HG03159 (cell line): Measurements from ENCODE around the gene PSMG3.
"Not testable (repeated sequence)": the region's sequence is repeated elsewhere in the genome, so short reads cannot be mapped to it uniquely, and the experiment has no call there.

Experiments
- ATAC-seq: cut with Tn5 transposase; IDR thresholded peaks from one replicate; pipeline ENCODE4 v1.9.1; 2021; ENCODE audit warnings: mild to moderate bottlenecking, moderate library complexity; ENCODE audit not compliant: unreplicated experiment

The PSMG3 gene

GRCh38 chr7:1597066-1597760 lies 27.4 kb upstream of the PSMG3 start:
- no peak for ATAC-seq

- no peak for ATAC-seq
Observed at GRCh38 chr7:1596181-1597043, 26.6 kb upstream of the PSMG3 start.

GRCh38 chr7:1595636-1596035 lies 25.8 kb upstream of the PSMG3 start:
- no peak for ATAC-seq

- no peak for ATAC-seq
Observed at GRCh38 chr7:1595027-1595426, 25.2 kb upstream of the PSMG3 start.

- no peak for ATAC-seq
Observed at GRCh38 chr7:1593904-1594421, 24.1 kb upstream of the PSMG3 start.

GRCh38 chr7:1593091-1593866 lies 23.4 kb upstream of the PSMG3 start:
- ATAC-seq: no peak

- ATAC-seq: no peak
Observed at GRCh38 chr7:1592299-1592871, 22.6 kb upstream of the PSMG3 start.

- no peak for ATAC-seq
Observed at GRCh38 chr7:1591876-1592275, 22.0 kb upstream of the PSMG3 start.

GRCh38 chr7:1591396-1591795 lies 21.6 kb upstream of the PSMG3 start:
- no peak for ATAC-seq

- ATAC-seq: no peak
Observed at GRCh38 chr7:1590887-1591286, 21.1 kb upstream of the PSMG3 start.

GRCh38 chr7:1590476-1590875 lies 20.6 kb upstream of the PSMG3 start:
- no peak for ATAC-seq

- ATAC-seq: no peak
Observed at GRCh38 chr7:1588978-1589377, 19.1 kb upstream of the PSMG3 start.

- no peak for ATAC-seq
Observed at GRCh38 chr7:1587738-1588137, 17.9 kb upstream of the PSMG3 start.

- no peak for ATAC-seq
Observed at GRCh38 chr7:1586827-1587705, 17.2 kb upstream of the PSMG3 start.

- ATAC-seq: no peak
Observed at GRCh38 chr7:1586126-1586826, 16.4 kb upstream of the PSMG3 start.

GRCh38 chr7:1585142-1585981 lies 15.5 kb upstream of the PSMG3 start:
- ATAC-seq: no peak

- ATAC-seq: no peak
Observed at GRCh38 chr7:1584700-1585099, 14.9 kb upstream of the PSMG3 start.

- ATAC-seq: not testable (repeated sequence)
Observed at GRCh38 chr7:1583241-1583930, 13.6 kb upstream of the PSMG3 start.
